NCI-H69 (cell line): ENCODE measurements around the gene CFAP97D2.
A peak's percentile ranks its signal among the peaks of the same experiment; 100 is the strongest.
"Not testable (repeated sequence)": the region's sequence is repeated elsewhere in the genome, so short reads cannot be mapped to it uniquely, and the experiment has no call there.

Source experiments
- DNase-seq: peaks from one replicate; lab custom pipeline; 2025; lab: John Stamatoyannopoulos, UW

The CFAP97D2 gene

DNA sequence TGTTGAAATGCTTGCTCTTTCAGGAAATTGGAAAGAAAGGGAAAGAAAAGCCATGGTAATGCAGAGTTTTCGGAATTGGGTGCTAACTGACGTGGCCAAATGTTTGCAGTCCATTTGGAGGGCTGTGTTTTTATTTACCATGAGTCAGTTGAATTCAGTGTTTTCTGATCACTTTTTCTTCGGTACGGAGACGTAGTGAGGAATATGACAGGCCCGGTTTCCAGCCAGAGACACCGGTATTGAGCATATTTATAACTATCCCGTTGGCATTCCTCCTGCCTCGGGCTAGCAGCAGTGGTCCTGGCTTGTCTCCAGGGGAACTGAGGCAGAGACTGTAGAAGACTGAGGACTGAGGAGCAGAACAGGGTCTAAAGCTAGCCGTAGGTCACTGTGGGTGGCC is 56.6 kb downstream of the CFAP97D2 start:
- peak; percentile 22 for DNase-seq

DNA sequence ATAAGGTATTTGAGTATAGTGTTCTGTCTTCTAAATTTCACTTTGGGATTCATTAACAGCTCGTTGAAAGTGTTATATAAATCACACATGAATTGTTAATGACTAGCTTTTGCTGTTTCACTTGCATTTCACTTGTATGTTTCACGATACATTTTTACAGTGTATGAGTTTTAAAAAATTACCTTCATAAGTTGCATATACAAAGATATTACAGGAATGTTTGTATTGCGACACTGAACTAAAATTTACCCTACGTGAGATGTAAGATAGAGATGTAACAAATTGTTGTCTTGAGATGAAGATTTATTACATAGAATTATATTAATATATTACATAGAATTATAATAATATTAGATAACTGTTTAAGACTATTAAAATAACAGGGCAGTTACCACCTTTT is 57.2 kb downstream of the CFAP97D2 start:
- DNase-seq, result no peak

DNA sequence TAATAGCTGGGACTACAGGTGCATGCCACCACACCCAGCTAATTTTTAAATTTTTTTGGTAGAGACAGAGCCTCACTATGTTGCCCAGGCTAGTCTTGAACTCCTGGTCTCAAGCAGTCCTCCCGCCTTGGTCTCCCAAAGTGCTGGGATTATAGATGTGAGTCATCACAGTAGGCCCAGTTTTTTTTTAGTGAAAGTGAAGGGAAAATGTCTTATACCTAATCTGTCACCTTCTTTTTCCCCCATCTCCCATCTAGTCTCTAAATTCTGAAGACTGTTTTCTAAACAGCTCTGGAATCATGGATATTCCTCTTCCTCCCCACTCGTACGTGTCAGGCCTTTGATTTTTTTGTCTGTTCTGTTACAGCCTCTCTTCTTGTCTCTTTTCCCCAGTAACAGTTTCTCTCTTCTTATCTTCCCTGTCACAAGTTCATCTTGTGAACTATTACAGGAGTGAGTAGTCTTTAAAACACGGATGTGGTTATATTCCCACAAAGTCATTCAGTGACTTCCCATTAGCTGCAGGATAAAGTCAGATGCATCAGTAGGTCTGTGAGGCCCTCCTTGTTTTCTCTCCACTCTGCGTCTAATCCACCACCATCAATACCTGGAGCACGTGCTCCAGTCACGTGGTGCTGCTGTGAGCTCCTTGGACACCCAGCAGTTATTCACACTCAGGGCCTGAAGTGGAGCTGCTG is 58.5 kb downstream of the CFAP97D2 start:
- no peak for DNase-seq

DNA sequence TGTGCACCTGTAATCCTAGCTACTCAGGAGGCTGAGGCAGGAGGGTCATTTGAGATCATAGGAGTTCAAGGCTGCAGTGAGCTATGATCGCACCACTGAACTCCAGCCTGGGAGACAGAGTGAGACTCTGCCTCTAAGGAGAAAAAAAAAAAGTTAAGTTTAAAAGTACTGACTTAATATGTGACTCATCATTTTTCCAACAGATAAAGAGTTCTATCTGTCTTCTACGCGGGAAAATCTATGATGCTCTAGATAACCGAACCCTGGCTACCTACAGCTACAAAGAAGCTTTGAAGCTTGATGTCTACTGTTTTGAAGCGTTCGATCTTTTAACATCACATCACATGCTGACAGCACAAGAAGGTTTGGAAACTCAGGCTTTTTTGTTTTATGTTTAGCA is 62.9 kb downstream of the CFAP97D2 start:
- no peak for DNase-seq

- DNase-seq, result no peak
Measured at GRCh38 chr13:114243971-114244370, 64.9 kb downstream of the CFAP97D2 start.

DNA sequence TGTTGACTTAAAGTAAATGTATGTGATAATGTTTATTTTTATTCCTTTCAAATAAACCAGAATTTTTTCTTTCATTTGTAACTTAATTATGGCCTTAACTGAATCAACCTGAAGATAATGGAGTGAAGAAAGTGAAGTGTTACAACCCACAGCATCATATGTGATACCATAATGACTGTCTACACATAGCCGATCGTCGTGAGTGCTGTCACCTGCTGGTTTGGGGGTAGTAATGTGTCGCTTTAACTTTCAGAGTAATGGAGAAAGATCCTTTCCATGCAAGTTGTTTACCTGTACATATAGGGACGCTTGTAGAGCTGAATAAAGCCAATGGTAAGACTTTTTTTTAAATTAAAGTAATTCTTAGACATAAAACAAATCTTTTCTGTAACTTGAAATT is 65.6 kb downstream of the CFAP97D2 start:
- DNase-seq, result no peak

- no peak for DNase-seq
Measured at GRCh38 chr13:114248011-114248410, 69.0 kb downstream of the CFAP97D2 start.

- DNase-seq, result peak; percentile 22
Measured at GRCh38 chr13:114249077-114249476, 70.0 kb downstream of the CFAP97D2 start.

DNA sequence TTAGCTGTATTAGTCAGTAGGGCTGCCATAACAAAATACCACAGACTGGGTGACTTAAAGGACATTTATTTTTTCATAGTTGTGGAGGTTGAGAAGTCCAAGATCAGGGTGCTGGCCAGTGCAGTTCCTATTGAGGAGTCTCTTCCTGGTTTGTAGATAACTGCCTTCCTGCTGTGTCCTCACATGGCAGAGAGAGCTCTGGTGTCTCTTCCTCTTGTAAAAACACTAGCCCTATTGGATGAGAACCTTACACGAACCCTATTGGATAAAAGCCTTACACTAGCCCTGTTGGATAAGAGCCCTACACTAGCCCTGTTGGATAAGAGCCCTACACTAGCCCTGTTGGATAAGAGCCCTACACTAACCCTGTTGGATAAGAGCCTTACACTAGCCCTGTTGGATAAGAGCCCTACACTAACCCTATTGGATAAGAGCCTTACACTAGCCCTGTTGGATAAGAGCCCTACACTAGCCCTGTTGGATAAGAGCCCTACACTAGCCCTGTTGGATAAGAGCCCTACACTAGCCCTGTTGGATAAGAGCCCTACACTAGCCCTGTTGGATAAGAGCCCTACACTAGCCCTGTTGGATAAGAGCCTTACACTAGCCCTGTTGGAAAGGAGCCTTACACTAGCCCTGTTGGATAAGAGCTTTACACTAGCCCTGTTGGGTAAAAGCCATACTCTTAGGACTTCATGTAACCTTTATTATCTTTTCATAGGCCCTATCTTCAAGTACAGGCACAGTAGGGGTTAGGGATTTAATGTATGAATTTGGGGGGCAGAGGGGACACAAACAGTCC is 72.8 kb downstream of the CFAP97D2 start:
- not testable (repeated sequence) for DNase-seq

DNA sequence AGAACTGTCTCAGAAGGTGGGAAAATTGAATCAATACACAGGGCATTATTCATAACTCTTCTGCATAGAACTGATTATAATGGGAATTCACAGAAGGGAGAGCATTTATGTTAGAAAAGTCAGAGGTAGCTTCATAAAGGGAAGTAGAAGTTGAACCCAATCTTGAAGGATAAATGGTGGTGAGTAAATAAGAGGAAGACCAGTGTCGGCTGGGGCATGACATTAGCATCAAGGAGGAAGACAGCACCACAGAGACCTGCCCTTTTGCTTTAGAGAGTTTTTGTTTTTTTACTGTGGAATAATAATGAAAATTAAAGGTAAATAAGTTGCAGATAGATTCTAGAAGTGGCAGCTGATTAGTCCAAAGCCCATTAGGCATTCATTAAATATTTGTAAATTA is 77.5 kb downstream of the CFAP97D2 start:
- DNase-seq, result no peak

DNA sequence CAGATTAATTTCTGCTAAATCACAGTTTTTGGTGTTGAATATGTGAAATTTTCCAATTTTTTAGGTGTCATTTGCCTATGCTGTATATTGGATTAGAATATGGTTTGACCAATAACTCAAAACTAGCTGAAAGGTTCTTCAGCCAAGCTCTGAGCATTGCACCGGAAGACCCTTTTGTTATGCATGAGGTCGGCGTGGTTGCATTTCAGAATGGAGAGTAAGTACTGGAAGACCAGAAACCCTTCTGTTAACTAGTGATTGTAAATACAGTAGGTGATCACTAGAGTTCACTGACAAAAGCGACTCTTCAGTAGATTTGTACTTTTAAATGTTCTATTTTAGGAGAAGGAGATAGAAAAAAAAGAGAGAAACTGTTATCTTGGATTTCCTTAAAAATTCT is 78.0 kb downstream of the CFAP97D2 start:
- DNase-seq, result no peak

DNA sequence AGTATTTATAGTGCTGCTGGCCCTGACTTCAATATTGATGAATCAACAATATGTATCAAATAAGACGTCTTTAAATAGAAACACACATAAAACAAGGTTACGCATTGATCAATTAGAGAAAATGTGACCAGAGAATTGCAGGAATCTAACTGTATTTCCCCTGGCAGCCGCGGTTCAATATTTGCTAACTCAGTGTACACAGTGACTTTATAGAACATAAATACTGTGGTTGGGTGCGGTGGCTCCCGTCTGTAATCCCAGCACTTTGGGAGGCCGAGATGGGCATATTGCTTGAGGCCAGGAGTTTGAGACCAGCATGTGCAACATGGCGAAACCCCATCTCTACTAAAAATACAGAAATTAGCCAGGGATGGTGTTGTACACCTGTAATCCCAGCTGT is 79.5 kb downstream of the CFAP97D2 start:
- peak; percentile 40 for DNase-seq

GRCh38 chr13:114259374-114259773 is 80.3 kb downstream of the CFAP97D2 start:
- DNase-seq, result peak; percentile 47

DNA sequence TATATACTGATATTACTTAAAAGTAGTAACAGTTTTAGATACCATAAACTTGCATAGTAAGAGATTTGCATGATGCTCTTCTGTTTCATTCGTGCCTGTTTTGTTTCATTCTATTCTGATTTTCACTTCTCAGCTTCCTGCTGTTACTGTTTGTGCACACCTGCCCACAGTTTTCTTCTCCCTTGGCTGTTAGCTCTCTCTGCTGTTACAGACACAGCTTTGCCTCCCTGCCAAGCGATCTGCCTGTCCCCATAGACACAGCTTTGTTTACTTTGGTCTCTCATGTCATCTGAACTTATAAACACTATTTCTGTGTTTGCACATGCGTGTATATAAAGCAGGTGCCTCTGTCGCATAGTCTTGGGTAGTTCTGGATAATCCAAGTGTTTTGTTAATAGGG is 80.9 kb downstream of the CFAP97D2 start:
- DNase-seq, result peak; percentile 85

DNA sequence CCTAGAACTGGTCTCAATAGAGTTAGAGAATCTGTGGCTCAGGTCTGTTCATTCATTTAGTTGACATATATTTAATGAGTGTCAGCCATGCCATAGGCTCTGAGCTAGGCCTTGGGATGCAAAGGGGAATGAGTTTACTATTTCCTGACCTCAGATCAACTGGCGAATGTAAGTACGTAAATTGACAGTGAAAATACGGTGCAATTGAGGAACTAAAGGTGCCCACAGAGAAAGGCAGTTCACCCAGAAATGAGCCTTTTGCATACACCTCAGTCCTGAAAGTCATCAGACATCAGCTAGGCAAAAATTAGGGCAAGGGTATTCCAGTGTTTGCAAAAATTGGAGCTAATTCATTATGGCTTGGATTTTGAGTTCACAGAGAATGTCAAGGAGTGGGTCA is 81.8 kb downstream of the CFAP97D2 start:
- DNase-seq, result no peak

DNA sequence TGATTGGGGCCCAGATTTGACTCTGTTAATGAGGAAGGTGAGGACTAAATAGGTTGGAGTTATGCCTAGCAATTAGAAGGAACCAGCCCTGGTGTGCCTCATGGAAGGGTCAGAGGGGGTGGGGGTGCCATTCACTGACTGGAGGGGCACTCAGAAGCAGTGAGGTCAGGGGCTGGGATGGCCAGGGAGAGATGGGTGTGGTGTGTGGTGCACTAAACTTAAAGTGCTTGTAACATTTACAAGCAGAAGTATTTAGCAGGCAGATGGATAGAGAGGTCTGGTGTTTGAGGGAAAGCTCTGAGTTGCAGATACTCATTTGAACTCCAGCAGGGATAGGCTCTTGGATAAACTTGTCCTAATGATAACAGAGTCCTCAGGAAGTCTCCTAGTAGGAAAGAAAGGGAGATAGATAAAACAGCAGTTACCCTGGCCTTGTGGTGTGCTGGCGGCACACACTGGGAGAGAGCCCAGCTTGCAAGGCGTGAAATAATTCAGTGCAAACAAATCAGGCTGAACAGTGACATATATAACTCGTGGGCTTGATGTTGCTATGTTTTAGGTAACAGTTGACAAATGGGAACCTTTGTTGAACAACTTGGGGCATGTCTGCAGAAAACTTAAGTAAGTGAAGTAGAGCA is 82.4 kb downstream of the CFAP97D2 start:
- DNase-seq, result no peak

- DNase-seq, result no peak
Measured at GRCh38 chr13:114263578-114263977, 84.5 kb downstream of the CFAP97D2 start.

DNA sequence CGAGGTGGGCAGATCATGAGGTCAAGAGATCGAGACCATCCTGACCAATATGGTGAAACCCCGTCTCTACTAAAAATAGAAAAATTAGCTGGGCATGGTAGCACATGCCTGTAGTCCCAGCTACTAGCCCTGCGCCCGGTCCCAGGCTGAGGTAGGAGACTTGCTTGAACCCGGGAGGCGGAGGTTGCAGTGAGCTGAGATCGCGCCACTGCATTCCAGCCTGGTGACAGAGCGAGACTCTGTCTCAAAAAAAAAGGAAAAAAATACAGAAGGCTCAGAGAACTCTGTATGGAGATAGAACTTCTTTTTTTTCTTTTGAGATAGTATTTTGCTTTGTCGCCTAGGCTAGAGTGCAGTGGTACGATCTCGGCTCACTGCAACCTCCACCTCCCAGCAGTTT is 85.3 kb downstream of the CFAP97D2 start:
- DNase-seq, result not testable (repeated sequence)

- no peak for DNase-seq
Measured at GRCh38 chr13:114264886-114265611, 86.0 kb downstream of the CFAP97D2 start.

DNA sequence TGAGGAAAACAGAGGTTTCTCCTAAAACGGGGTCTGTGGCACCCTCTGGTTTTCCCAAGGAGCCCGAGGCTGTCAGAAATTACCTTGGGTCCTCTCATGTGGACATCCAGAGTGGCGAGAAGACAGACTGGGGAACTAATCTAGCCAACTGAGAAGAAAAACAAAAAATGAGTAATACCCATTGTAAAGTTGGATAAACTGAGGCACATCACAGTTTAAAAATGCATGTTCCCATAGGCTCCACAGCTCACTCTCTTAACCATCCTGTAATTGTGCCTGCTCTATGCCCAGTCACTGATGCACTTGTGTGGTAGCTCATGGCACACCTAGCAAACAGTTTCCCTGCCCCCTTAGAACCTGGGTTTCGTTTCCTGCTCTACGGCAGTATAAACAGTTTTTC is 87.2 kb downstream of the CFAP97D2 start:
- no peak for DNase-seq

- DNase-seq, result peak; percentile 36
Measured at GRCh38 chr13:114268344-114269280, 89.6 kb downstream of the CFAP97D2 start.
